ENCODE measurements around the gene CCDC8. TPM values are rescaled to one million over a fixed set of nuclear protein-coding genes. Genes with fewer than 3 reads are reported as not detected.
A peak's percentile ranks its signal among the peaks of the same experiment; 100 is the strongest.
"Not testable (repeated sequence)": the region's sequence is repeated elsewhere in the genome, so short reads cannot be mapped to it uniquely, and the experiment has no call there.

CCDC8 gene
- polyA plus RNA-seq, 6 donors from 2014 or later: not detected

DNA sequence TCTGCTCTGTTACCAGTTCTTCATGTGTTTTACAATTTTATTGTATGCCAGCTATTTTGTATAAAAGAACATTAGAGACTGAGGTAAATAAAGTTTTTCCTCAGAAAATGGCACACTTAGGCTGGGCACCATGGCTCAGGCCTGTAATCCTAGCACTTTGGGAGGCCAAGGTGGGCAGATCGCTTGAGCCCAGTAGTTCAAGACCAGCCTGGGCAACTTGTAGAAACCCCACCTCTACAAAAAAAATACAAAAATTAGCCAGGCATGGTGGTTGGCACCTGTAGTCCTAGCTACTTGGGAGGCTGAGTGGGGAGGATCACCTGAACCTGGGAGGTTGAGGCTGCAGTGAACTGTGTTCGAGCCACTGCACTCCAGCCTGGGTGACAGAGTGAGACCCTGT is 32.0 kb downstream of the CCDC8 start:
- Mint-ChIP-seq H3K27me3 (no peaks in the 10 kb centered on the region), H3K9me3 (peaks cover 0 to 3% (median 0%) of the 10 kb centered on the region in 7 donors), H3K4me3 (no peak overlapping the region), H3K4me1 (peaks cover 7 to 16% (median 13%) of the 10 kb centered on the region in 3 donors), H3K36me3 (peaks cover 32 to 38% of the 10 kb centered on the region in 2 donors), H3K27ac (peak overlapping the region in 2 of 6 donors; percentile 4 to 6)
- no peak for ATAC-seq (ENCODE audit: low read depth in 2 of 2)
- DNase-seq: no peak

- peaks cover 7 to 16% (median 13%) of the 10 kb centered on the region in 3 donors for H3K4me1 Mint-ChIP-seq
- DNase-seq: no peak
- no peaks in the 10 kb centered on the region for H3K27me3 Mint-ChIP-seq
Observed at GRCh38 chr19:46380690-46381089, 32.7 kb downstream of the CCDC8 start.

GRCh38 chr19:46378268-46378667 is 35.1 kb downstream of the CCDC8 start:
- H3K9me3 Mint-ChIP-seq: peaks cover 0 to 3% (median 0%) of the 10 kb centered on the region in 7 donors
- ATAC-seq (ENCODE audit: low read depth in 2 of 2): no peak
- H3K4me1 Mint-ChIP-seq: peaks cover 7 to 16% (median 13%) of the 10 kb centered on the region in 3 donors
- no peak overlapping the region for H3K4me3 Mint-ChIP-seq
- no peak overlapping the region for H3K27ac Mint-ChIP-seq
- DNase-seq: no peak
- H3K27me3 Mint-ChIP-seq: no peaks in the 10 kb centered on the region
- peaks cover 32% of the 10 kb centered on the region in 2 donors for H3K36me3 Mint-ChIP-seq

More at GRCh38 chr19:46380690-46381089, 32.7 kb downstream of the CCDC8 start:
- peaks cover 0 to 3% (median 0%) of the 10 kb centered on the region in 7 donors for H3K9me3 Mint-ChIP-seq
- no peak overlapping the region for H3K4me3 Mint-ChIP-seq
- H3K27ac Mint-ChIP-seq: peak overlapping the region in 2 of 6 donors; percentile 1 to 70
- peaks cover 32 to 38% of the 10 kb centered on the region in 2 donors for H3K36me3 Mint-ChIP-seq
- no peak for ATAC-seq (ENCODE audit: low read depth in 2 of 2)

DNA sequence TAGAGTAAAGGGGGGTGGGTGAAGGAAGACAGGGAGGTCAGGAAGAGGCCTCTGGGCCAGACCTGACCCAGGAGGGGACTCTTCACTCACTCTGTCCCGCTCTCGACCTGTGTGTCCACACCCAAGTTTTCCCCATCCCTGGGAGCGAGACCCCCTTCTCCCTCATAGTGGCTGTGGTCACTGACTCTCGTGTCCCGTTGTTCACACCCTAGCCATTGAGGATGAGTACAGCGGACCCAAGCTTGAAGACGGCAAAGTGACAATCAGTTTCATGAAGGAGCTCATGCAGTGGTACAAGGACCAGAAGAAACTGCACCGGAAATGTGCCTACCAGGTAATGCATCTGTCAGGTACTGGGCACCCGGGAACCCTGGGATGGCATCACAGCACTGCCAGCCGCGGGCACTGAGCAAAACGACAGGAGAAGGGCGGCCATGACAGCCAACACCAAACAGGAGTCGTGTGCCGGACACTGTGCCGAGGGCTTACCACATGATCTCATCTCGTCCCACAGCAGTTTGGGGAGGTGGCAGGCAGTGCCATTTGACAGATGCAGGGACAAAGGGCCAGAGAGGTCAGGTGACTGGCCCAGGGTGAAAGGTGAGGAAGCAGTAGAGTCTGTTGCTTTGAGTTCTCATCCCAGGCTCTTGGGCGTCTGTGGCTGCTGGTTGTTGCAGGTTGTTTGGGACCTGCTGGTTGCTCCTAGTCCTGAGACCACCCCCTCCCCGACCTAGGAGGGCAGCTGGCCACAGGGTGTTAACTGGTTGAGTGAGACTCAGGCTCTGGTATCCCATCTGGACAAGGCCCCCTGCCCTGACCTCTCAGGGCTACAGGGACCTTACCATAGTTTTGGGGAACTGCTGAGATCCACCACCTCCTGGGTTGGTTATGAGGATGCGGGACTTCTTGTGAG is 36.9 kb downstream of the CCDC8 start:
- Mint-ChIP-seq H3K36me3 (peaks cover 21% of the 10 kb centered on the region in 2 donors), H3K27ac (peak overlapping the region in 1 of 6 donors; percentile 75), H3K27me3 (no peaks in the 10 kb centered on the region), H3K9me3 (peaks cover 0 to 3% (median 0%) of the 10 kb centered on the region in 7 donors), H3K4me3 (peak overlapping the region in 1 of 8 donors; percentile 50), H3K4me1 (peaks cover 11 to 19% (median 16%) of the 10 kb centered on the region in 3 donors)
- ATAC-seq (ENCODE audit: low read depth in 2 of 2) (no peak), DNase-seq (no peak)

- Mint-ChIP-seq H3K36me3 (peaks cover 14 to 15% of the 10 kb centered on the region in 2 donors), H3K4me1 (peaks cover 12 to 22% (median 16%) of the 10 kb centered on the region in 3 donors)
- not testable (repeated sequence) for H3K27me3 Mint-ChIP-seq; H3K27ac Mint-ChIP-seq; H3K9me3 Mint-ChIP-seq; H3K4me3 Mint-ChIP-seq; DNase-seq; ATAC-seq (ENCODE audit: low read depth in 2 of 2)
Observed at GRCh38 chr19:46375476-46376067, 37.8 kb downstream of the CCDC8 start.

- H3K36me3 Mint-ChIP-seq: peaks cover 8 to 11% of the 10 kb centered on the region in 2 donors
- no peak for ATAC-seq (ENCODE audit: low read depth in 2 of 2)
- DNase-seq: no peak
- no peak overlapping the region for H3K4me3 Mint-ChIP-seq
- H3K27me3 Mint-ChIP-seq: no peaks in the 10 kb centered on the region
- no peaks in the 10 kb centered on the region for H3K9me3 Mint-ChIP-seq
- H3K27ac Mint-ChIP-seq: no peak overlapping the region
- peaks cover 8 to 17% (median 12%) of the 10 kb centered on the region in 3 donors for H3K4me1 Mint-ChIP-seq
Observed at GRCh38 chr19:46374536-46375475, 38.6 kb downstream of the CCDC8 start.

DNA sequence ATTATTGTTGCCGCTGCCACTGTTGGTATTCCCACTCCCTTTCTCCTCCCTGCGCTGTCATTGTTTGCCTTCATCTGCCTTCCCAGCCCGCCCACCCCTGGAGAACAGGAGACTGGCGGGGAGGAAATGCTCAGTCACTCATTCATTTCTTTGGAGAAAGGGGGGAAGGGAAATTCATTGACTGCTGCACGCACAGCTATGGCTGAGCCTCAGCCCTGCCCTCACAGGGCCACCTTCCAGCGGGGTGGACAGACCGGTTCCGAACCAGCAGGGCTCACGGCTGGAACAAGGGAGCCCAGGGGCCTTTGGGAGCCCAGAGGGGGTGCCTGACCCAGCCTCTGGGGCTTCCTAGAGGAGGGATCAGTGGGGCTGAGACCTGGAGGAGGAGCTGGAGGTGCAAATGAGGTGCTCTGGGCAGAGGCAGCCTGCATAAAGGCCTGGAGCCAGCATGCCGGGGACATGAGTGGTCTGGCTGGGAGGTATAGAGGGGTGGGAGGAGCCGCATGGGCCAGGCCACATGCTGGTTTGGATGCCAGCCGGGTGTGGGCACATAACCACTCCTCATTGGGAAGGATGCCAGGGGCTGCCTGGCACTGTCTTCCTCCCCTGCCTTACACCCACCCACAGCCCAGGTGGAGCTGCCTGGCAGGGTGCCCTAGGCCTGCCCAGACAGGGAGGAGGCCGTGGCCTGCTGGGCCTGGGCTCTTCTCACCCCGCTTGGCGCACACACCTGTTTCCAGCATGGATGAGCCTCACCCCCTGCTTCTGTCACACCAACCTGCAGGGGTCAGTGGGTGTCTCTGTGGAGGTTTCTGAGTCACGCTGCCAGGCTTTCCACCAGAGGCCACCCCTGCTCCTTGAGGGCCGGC is 39.6 kb downstream of the CCDC8 start:
- Mint-ChIP-seq H3K4me3 (no peak overlapping the region), H3K27me3 (no peaks in the 10 kb centered on the region), H3K9me3 (no peaks in the 10 kb centered on the region), H3K4me1 (peaks cover 8 to 22% (median 10%) of the 10 kb centered on the region in 3 donors), H3K36me3 (peaks cover 0 to 11% of the 10 kb centered on the region in 2 donors), H3K27ac (peak overlapping the region in 1 of 6 donors; percentile 77)
- DNase-seq (no peak), ATAC-seq (ENCODE audit: low read depth in 2 of 2) (no peak)

- Mint-ChIP-seq H3K4me3 (no peak overlapping the region), H3K36me3 (peaks cover 0 to 11% of the 10 kb centered on the region in 2 donors), H3K4me1 (peaks cover 8 to 25% (median 13%) of the 10 kb centered on the region in 3 donors), H3K27ac (no peak overlapping the region), H3K27me3 (no peaks in the 10 kb centered on the region), H3K9me3 (no peaks in the 10 kb centered on the region)
- no peak for ATAC-seq (ENCODE audit: low read depth in 2 of 2)
- DNase-seq: no peak
Observed at GRCh38 chr19:46372901-46373490, 40.4 kb downstream of the CCDC8 start.

DNA sequence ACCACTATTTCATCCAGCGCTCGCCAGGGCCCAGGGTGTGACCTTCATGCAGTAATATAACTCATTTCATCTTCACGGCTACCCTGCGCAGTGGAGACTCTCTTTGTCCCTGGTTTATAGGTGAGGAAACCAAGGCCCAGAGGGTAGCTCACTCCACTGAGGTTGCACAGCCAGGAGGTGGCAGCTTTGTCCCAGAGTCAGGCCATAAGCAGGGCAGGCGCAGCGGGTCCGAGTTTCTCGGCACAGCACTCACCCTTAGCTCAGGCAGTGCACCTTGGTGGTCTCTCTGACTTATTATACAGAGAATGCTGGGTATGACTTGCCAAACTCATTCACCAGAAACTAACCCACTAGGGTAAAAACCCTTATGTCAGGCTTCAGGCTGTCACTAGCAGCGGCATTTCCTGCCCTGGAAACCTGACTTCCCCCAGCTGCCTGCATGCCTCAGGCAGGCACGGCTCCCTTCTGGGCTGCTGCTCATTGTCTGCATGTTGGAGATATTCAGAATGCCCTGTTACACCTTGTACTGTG is 41.9 kb downstream of the CCDC8 start:
- no peaks in the 10 kb centered on the region for H3K9me3 Mint-ChIP-seq
- no peak overlapping the region for H3K4me3 Mint-ChIP-seq
- peak overlapping the region in 1 of 6 donors; percentile 80 for H3K27ac Mint-ChIP-seq
- DNase-seq: no peak
- H3K4me1 Mint-ChIP-seq: peaks cover 8 to 30% (median 13%) of the 10 kb centered on the region in 3 donors
- H3K27me3 Mint-ChIP-seq: no peaks in the 10 kb centered on the region
- H3K36me3 Mint-ChIP-seq: no peaks in the 10 kb centered on the region
- no peak for ATAC-seq (ENCODE audit: low read depth in 2 of 2)

GRCh38 chr19:46369817-46370216 is 43.5 kb downstream of the CCDC8 start:
- H3K9me3 Mint-ChIP-seq: no peaks in the 10 kb centered on the region
- no peak overlapping the region for H3K27ac Mint-ChIP-seq
- DNase-seq: no peak
- H3K36me3 Mint-ChIP-seq: no peaks in the 10 kb centered on the region
- peaks cover 8 to 30% (median 13%) of the 10 kb centered on the region in 3 donors for H3K4me1 Mint-ChIP-seq
- H3K27me3 Mint-ChIP-seq: no peaks in the 10 kb centered on the region
- ATAC-seq (ENCODE audit: low read depth in 2 of 2): no peak
- no peak overlapping the region for H3K4me3 Mint-ChIP-seq

DNA sequence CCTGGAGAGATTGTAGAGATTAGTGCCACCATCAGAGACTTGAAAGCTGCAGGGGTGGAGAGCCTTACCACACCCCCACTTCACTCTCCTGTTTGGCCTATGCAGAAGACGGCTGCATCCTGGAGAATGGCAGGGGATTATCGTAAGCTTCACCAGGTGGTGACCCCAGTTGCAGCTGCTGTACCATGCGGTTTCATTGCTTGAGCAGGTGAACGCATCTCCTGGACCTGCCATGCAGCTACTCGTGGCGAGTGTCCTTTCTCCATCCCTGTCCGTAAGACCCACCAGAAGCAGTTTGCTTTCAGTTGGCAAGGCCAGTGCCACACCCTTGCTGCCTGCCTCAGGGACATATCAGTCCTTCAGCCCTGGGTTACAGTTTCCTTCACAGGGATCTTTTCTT is 45.2 kb downstream of the CCDC8 start:
- H3K4me3 Mint-ChIP-seq: no peak overlapping the region

DNA sequence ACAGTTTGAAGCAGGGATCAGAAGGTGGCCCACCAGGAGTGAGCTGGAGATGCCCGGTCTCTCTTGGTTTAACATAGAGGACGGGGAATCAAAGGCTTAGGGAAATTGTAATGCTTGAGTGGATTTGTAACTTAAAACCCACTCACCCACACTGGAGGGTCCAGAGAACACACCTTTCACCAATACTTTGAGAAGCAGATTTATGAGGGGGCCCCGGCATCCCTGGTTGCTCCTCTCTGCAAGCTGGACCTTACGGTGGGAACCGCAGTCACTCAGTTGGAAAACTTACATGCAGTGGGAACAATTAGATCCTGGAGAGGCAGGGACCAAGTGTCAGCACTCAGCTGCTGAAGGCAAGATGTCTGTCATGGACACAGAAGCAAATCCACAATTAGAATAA is 45.9 kb downstream of the CCDC8 start:
- H3K36me3 Mint-ChIP-seq: peaks cover 8 to 10% of the 10 kb centered on the region in 2 donors
- no peaks in the 10 kb centered on the region for H3K27me3 Mint-ChIP-seq
- no peaks in the 10 kb centered on the region for H3K9me3 Mint-ChIP-seq
- H3K4me3 Mint-ChIP-seq: no peak overlapping the region
- peaks cover 13 to 29% (median 17%) of the 10 kb centered on the region in 3 donors for H3K4me1 Mint-ChIP-seq
- ATAC-seq (ENCODE audit: low read depth in 2 of 2): no peak
- no peak for DNase-seq
- peak overlapping the region in 2 of 6 donors; percentile 44 to 69 for H3K27ac Mint-ChIP-seq

More for the DNA sequence above, 45.2 kb downstream of the CCDC8 start:
- H3K4me1 Mint-ChIP-seq: peaks cover 13 to 30% (median 17%) of the 10 kb centered on the region in 3 donors
- DNase-seq: no peak
- no peak overlapping the region for H3K27ac Mint-ChIP-seq
- H3K36me3 Mint-ChIP-seq: peaks cover 8 to 10% of the 10 kb centered on the region in 2 donors
- no peak for ATAC-seq (ENCODE audit: low read depth in 2 of 2)
- no peaks in the 10 kb centered on the region for H3K27me3 Mint-ChIP-seq
- H3K9me3 Mint-ChIP-seq: no peaks in the 10 kb centered on the region

Data from naive B cell (primary cell).